ENCODE measurements around the gene MYBBP1A.

MYBBP1A gene

DNA sequence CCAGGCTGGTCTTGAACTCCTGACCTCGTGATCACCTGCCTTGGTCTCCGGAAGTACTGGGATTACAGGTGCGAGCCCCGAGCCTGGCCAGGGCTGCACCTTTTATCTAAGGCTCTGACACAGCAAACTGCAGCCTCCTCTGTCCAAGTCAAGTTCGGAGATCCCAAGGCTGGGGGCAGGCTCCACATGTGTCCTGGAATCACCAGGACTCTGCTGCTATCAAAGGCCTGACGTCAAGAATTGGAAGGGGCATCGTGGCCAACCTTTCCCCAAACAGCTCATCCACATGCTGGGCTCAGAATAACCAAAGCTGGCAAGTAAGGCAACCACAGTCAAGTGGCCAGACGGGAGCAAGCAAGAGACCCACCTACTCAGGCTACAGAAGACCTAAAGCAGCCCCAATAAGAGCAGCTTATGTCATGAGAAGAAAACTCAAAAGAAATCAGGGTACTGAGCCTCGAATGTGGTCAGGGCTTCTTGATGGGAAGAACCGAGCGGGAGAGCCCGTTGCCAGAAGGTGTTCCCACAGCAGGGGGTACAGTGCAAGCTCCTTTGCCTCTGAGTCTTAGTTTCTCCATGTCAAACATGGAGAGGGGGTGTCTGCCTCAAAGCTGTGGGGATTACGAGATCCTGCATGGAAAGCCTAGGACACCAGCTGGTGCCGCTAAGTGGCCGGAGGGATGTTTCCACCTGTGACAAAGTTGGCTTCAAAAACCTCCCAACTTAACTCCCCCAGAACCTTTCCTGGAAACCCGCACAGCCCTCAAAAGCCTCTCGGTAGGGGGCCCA is 7.9 kb downstream of the MYBBP1A start:
- no peak for DNase-seq

GRCh38 chr17:4545217-4545951 is 9.8 kb downstream of the MYBBP1A start:
- DNase-seq = no peak

DNA sequence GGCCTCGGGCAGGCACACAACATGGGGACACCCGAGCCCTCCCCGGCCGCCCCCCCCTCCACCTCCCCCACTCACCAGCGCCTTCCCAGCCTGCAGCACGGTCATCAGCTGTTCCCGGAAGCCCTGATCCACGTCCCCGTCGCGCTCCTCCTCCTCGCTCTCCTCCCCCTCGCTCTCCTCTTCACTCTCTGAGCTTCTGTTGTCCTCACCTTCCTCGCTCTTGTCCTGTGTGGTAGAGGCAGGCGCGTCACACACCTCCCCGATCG is 10.3 kb downstream of the MYBBP1A start:
- DNase-seq = no peak

- no peak for DNase-seq
Observed at GRCh38 chr17:4544135-4544950, 10.8 kb downstream of the MYBBP1A start.

DNA sequence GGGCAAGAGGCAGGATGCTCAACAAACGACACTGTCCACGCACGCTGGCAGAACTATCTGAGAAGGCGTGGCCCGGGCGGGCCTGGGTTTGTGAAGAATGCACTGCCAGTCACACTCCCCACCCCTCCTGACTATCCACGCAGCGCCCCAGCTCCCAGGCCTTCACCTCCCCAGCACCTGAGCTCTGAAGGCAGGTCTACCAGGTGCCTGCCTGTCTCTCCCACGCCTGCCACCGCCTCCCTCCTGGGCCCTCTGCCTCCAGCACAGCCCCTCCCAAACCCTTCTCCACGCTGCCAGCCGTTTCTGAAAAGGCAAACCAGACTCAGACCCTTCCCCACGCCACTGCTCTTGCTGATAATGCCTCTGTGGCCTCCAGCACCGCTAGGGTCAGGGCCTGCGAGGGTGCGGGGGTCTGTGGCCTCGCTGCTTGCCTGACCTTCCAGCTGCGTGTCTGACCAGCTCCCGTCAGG is 11.6 kb downstream of the MYBBP1A start:
- no peak for DNase-seq

- no peak for DNase-seq
Observed at GRCh38 chr17:4542726-4543191, 12.4 kb downstream of the MYBBP1A start.

- DNase-seq = no peak
Observed at GRCh38 chr17:4542003-4542725, 13.0 kb downstream of the MYBBP1A start.

- DNase-seq = no peak
Observed at GRCh38 chr17:4541328-4542002, 13.7 kb downstream of the MYBBP1A start.

DNA sequence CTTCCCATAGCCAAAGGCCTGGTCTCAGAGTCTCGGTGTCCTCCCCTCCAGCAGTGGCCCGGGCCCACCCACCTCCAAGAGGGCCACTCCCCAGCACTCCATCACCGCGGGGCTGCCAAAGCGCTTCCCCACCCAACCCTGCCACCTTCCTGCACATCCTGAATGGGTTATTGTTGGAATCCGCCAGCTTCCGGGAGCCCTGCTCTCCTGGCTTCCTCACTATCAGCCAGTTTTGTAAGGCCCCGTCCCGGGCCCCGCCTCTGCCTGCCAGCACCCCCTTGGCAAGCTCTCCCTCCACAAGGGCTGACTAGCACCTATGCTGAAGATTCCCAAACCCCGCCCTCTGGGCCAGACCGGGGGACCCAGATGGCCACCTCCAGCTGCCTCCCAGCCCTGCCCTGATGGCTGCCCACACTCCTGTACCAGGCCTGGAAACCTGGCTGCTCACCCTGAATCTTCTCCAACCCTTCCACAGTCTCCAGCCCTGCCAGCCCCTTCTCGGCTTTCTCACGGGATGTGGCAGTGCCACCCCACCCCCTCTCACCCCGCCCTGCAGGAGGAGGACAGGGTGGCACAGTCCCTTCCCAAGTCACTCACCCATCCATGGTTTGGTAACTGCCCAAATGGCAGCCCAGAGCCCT is 14.4 kb downstream of the MYBBP1A start:
- no peak for DNase-seq

- no peak for DNase-seq
Observed at GRCh38 chr17:4540224-4540651, 14.9 kb downstream of the MYBBP1A start.

GRCh38 chr17:4539576-4540223 is 15.5 kb downstream of the MYBBP1A start:
- no peak for DNase-seq

DNA sequence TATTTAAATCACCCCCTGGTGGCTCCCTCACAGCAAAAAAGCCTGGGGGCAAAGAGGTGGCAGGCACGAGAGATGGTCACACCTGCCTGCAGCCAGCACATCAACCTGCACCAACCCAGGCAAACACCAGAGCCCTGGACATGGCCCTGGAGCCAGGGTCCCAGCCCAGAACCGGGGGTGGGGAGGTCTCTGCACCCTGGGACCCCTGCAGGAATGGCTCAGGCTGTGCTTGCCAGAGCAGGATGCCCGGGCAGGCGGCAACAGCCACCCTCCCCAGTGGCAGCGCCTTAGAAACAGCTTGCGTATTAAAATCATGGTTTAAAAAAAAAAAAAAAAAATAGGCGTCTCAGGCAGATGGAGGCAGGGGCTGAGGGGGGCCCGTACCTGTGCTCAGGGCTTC is 16.2 kb downstream of the MYBBP1A start:
- DNase-seq = no peak

- no peak for DNase-seq
Observed at GRCh38 chr17:4538236-4539002, 16.8 kb downstream of the MYBBP1A start.

- no peak for DNase-seq
Observed at GRCh38 chr17:4537451-4538235, 17.5 kb downstream of the MYBBP1A start.

DNA sequence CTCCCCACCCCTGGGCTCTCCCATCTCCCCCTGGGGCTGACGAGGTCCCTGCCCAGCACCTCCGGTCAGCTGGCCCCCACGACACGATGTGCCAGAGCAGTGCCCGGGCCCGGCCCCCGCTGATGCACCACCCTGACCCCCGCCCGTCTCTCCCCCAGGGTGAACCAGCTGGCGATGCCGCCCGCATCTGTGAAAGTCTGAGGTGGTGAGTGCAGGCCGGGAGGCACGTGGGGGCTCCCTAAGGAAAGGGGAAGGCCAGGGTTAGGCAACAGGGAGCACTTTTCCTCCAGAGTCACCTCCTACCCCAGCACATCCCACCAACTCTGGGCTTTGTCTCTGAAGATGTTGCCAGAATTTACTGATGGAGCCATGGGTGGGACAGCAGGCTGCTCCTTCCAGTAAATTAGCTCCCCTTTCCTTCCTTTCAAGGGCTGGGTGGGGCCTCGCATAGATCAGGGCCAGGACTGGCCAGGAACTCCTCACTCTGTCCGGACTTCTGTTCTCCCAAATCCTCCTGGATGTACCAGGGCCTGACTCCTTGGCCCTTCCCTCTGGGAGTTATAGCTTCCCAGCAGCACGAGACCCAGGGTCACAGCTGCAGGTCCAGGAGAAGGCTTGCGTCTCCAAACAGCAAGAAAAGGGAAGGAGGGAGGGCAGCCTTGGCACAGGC is 18.3 kb downstream of the MYBBP1A start:
- no peak for DNase-seq

DNA sequence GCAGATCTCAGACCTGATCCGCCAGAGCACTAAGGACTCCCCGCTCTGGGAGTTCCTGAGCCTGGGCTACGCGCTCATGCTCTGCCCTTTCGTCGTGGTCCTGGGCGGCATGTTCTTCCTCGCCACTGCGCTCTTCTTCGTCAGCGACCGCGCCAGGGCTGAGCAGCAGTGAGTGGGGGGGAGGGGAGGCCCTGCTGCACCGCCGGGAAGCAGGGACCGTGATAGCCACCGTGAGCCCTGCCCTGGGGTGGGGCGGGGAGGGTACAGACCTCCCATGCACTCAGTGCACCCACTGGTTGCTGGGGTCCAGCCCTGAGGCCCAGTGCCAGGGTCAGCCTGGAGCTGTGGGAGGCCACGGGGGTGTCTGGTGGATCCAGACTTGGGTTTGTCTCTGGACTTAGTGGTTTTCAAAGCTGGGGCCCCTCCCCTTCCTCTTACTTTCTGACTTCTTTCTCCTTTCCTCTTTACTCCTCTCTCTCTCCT is 18.9 kb downstream of the MYBBP1A start:
- no peak for DNase-seq

DNA sequence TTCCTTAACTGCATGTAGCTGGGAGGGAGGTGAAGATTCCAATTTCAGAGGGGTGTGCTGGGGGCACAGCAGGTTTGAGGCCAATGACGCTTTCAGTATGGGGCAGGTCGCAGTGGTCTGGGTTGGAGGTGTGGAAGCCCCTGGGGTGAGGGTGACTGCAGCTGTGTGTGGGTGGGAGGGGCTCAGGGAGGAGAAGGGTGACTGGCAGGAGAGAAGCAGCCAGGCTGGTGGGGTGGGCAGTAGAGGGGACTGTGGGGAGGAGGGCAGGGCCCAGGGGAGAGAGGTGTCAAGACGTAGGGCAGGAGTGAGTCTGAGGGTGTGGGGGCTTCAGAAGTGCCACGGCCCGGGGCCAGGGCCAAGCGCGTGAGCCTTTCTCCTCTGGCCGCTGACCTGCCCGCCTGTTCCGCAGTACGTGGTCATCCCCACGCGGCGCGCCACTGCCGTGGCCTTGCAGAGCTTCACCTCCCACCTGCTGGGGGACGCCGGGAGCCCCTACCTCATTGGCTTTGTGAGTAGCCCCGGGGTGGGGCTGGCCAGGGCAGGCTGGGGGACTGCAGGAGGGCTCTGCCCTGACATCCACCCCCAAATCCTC is 19.4 kb downstream of the MYBBP1A start:
- DNase-seq = no peak

DNA sequence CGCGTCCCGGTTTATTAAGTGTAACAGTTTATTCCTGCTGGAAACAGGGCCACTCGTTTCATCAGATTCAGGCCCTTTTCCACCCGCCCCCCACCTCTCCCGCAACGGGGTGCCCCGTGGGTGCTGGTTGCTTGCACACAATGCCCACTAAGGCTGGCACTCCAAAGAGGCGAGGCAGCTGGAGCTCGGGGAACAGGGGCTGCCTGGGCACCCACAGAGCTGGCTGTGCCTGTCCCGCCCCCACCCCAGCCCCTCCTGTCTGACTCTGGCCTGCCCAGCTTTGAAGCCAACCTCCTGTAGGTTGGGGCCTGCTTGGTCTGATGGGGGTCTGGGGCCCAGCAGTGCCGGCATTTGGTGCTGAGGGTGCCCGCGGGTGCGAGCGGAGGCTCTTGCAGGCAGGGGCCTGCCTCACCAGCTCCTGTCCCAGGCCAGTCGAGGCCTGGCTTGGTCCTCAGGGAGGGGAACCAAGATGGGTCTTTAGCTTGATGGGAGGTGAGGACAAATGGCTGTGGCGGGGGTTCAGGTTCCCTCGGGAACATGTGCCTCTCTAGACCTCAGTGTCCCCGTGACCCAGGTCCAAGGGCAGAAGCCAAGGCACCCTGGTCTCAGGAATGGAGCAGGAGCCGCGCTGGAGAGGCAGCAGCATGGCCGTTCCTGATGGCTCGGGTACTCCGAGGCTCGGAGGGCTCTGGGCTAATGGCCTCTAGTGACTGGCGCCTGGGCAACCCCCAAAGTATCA is 20.1 kb downstream of the MYBBP1A start:
- no peak for DNase-seq
